GM18867 (cell line): ENCODE data around the gene PDE8B.

ENCODE experiments used
- ATAC-seq: cut with Tn5 transposase; IDR thresholded peaks from one replicate; pipeline ENCODE4 v1.9.1; 2021; ENCODE audit warnings: mild to moderate bottlenecking, moderate library complexity; ENCODE audit not compliant: unreplicated experiment

The PDE8B gene

DNA sequence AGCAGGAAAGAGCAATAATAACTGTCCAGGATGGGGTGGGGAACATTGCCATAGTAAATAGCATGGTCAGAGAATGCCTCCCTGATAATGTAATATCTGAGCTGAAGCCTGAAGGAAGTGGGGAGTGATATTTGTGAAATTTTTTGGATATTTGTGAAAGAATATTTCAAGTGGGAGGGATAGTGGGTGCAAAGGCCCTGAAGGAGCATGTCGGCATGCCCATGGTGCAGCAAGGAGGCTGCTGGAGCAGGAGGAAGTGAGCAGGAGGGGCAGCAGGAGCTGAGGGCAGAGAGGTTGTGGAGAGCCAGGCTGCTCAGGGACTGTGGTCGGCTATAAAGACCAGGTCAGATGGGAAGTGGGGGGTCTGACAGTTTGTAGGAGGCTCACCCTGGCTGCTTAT, 21.1 kb upstream of the PDE8B start:
- no peak for ATAC-seq

DNA sequence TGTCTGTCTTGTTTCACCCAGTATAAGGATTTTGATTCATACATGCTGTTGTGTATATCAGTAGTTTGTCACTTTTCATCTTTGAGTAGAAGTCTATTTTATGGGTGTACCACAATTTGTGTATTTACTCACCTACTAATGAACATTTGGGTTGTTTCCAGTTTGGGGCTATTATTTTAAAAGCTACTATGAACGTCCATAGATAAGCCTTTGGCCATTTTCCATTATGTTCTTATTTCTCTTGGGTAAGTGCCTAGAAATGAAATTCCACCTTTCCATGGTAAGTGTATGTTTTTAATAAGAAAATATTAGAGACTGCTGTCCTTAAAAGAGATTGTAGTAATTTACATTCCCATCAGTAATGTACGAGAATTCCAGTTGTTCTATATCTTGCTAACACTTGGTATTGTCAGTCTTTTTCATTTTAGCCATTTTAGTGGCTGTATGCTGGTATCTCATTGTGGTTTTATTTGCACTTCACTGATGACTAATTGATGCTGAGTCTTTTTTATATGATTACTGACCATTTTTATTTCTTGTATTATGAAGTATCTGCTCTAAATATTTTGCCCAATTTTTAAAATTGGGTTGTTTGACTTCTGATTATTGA, 17.9 kb upstream of the PDE8B start:
- ATAC-seq, result no peak

DNA sequence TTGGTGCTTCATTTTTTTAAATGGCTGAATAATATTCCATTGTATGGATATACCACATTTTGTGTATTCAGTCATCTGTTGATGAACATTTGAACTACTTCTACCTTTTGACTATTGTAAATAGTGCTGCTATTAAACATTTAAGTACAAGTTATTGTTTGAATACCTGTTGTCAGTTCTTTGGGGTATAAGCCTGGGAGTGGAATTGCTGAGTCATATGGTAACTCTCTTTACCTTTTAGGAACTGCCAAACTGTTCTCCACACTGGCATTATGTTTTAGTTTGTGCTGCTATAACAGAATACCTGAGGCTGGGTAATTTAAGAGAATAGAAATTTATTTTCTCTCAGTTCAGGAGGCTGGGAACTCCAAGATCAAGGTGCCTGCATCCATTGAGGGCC, 15.7 kb upstream of the PDE8B start:
- ATAC-seq, result no peak

DNA sequence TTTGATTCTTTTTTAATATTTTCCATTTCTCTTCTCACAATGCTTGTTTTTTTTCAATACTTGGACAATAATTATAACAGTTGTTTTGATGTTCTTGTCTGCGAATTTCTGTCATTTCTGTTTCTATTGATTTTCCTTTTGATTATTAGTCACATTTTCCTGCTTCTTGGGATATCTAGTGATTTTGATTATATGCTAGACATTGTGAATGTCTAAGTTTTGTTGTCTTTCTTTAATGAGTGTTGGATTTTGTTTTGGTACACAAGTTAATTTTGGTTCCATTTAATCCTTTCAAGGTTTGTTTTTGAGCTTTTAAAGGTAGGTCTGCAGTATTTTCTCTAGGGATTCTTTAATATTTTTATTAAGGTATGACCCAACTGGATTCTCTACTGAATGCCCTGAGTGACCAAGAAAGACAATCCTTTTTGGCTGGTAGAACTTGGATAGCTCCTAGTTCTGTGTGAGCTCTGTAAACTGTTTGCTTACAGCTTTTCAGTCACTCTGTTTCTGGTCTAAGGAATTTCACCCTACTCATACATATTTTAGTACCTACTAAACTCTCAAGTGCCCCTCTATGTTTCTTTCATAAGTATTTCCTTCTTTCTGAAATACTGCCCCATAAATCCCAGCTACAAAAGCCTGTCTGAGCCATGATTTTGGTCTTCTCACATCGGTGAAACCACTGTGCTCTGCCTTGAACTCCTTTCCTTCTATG, 12.5 kb upstream of the PDE8B start:
- ATAC-seq, result no peak

GRCh38 chr5:77200663-77201062, 9.8 kb upstream of the PDE8B start:
- ATAC-seq, result no peak

DNA sequence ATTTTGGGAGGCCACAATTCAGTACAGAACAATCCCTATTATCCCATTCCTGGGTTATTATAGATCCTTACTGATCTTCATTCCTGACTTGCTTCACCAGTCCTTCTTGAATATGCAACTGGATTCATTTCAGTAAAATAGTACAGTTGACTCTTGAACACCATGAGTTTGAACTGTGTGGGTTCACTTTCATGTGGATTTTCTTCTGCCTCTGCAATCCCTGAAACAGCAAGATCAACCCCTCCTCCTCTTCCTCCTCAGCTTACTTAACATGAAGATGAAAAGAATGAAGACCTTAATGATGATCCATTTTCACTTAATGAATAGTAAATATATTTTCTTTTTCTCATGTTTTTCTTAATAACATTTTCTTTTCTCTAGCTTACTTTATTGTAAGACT, 8.3 kb upstream of the PDE8B start:
- no peak for ATAC-seq

- no peak for ATAC-seq
These were observed 5.5 kb upstream of the PDE8B start for GRCh38 chr5:77204967-77205366.

GRCh38 chr5:77208507-77209163, 1.8 kb upstream of the PDE8B start:
- no peak for ATAC-seq

DNA sequence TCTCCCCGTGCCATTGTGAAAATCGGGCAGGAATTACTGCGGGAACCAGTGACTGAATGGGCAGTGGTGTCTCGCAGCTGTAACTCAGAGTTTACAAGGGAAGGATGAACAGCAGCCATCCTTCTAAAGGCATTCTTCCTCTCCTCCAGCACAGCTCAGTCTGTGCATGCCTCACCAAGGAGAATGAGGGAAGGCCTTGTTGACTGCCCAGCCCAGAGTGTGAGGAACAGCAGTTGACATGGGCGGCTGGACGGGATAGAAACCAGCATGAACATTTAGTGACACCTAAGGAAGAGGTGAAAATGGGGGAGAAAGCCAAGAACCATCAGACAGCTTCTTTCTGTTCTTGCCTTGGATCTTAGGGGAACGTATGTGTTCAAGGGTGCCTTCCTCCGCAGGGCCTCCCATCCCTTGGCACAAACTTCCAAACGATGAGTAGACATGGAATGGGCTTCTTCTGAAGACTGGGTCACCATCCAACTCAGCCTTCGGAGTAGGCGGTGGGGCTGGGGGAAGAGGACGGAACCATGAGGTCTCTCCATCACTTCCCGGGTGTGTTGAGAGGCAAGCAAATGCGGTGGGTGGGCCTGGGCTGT, 887 bp upstream of the PDE8B start:
- no peak for ATAC-seq

DNA sequence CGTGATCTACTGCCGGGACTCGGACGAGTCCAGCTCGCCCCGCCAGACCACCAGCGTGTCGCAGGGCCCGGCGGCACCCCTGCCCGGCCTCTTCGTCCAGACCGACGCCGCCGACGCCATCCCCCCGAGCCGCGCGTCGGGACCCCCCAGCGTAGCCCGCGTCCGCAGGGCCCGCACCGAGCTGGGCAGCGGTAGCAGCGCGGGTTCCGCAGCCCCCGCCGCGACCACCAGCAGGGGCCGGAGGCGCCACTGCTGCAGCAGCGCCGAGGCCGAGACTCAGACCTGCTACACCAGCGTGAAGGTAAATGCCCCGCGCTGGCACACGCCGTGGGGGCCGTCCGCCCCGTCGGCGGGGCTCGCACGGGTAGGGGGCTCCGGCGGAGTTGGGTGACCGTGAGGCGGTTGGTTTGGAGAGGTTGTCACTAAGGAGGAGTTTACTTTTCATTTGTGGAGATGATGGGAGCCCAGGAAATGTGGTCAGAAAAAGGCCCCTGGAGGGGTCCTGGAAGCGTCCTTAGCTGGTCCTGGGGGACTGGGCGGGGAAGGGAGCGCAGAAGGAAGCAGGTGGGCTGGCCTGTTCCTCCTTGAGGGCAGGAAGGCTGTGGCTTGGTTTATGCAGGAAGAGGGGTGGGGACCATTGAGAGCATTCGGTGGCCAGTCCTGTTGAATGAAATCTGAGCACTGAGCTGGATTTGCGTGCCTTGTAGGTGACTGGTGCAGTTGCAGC, 647 bp downstream of the PDE8B start:
- ATAC-seq, result no peak

DNA sequence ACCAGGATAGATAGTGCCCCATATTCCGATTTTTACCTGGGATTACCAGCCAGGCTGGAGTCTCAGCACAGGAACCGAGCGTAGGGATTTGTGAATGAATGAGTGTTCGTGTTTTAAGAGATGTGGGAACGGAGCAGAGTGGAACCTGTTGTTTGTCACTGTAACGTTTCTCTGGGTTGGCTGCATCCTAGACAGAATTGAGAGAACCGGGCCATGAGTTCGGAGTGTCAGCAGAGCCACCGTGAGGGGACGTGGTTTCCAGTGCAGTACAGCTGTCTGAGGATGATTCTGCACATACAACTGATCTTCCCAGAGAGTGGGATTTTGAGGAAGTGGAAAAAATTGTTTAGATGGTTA, 1.2 kb downstream of the PDE8B start:
- ATAC-seq, result no peak

DNA sequence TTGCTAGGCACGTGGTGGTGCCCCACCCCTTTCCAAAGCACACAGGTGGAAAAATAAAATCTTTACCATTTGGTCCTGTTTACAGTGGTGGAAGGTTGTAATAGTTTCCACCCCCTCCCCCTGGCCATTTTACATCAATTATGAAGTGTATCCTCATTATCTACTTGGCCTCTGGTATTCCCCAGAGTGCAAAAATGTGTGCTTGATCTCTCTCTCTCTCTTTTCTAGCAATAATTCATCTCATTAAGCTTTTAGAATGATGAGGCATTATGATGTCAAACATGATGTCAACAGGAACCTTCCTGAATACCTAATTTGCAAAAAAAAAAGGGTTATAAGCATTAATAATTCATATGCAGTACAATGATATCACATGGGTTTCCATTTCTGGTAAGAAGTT, 3.1 kb downstream of the PDE8B start:
- ATAC-seq, result no peak

- ATAC-seq, result no peak
These were observed 3.7 kb downstream of the PDE8B start for GRCh38 chr5:77214151-77214550.

GRCh38 chr5:77218263-77218662, 7.8 kb downstream of the PDE8B start:
- ATAC-seq, result no peak

DNA sequence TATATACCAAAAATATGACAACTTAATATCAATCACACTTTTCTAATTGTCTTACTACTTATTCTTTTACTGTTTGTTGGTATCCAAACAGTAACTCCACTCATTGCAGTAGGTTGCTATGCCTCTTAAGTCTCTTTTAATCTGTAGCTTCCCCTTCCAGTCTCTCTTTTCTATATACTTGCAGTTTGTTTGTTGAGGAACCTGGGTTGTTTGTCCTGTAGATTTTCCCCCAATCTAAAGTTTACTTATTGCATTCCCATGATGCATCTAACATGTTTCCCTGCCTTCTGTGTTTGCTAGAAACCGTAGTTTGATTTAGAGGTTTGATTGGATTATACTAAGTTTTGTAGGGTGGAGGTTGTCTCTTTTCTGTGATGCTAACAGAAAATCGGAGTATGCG, 10.6 kb downstream of the PDE8B start:
- ATAC-seq, result no peak

DNA sequence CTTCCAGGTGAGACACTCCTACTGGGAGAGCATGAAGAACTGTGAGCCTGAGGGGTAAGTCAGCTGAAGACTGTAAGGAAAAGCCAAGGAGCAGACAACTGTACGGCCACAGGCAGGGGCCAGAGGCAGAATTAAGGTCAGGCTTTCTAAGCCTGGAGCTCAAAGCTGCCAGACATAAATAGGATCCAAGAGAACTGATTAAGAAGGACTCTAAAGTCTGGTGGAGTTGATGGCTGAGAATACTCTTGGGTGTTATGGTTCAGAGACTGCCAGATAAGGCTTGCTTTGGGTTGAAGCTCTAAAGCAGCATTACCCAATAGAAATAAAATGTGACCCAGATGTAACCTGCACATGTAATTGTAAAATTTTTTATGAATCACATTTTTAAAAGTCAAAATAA, 12.2 kb downstream of the PDE8B start:
- ATAC-seq, result no peak

DNA sequence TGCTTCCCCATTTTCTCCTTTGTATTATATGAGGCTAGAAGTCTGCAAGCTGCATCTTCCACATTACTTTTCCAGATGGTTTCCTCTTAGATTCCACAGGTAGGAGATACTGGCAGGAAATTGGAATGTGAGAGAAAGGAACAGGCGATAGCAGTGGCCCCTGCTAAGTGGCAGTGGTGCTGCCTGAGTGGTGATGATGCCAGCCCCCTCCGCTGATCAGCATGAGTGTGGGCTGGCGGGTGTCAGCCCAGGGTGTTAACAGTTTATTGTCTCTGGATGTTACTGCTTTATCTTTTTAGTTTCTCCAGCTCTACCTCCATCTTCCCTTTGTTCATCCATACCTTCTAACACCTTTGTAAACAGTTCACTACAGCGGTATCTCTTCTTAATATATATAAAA, 13.2 kb downstream of the PDE8B start:
- ATAC-seq, result no peak

DNA sequence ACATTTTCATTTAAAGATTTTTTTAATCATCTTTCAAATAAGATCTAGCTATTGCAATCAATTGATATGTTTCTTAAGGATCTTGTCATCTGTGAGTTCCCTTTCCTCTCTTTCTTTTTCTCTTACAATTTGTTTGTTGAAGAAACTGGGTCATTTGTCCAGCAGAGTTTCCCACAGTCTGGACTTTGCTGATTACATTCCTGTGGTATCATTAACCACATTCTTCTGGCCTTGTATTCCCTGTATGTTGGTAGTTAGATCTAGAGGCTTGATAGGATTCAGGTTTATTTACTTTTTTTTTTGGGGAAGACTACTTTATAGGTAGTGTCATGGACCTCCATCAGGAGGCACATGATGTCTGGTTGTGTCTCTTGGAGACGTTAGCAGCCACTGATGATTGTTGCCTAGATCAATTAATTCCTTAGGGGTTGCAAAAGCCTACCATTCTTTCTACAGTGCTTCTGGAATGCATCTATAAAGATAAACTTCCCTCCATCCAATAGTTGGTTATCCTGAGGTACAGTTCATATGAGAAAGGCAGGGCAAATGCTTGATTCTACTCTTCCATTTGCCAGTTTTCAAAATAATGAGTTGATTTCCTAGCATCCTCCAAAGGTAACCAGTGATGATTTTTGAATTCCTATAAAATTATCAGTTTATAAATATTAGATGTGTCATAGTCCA, 14.3 kb downstream of the PDE8B start:
- no peak for ATAC-seq

GRCh38 chr5:77225531-77225930, 15.1 kb downstream of the PDE8B start:
- no peak for ATAC-seq

DNA sequence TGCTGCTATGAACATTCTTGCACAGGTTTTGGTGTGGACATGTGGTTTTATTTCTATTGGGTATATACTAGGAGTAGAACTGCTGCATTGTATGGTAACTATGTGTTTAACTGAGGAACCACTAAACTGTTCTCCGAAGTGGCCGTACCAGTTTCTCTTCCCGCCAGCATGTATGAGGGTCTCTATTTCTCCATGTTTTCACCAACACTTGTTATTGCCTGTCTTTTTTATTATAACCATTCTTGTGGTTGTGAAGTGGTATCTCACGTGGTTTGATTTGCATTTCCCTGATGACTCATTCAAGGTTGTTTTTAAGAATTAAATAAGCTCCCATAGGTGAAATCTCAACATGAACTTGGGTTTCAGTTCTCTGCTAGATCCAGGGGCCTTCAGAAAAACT, 19.4 kb downstream of the PDE8B start:
- no peak for ATAC-seq
